NCI-H2029 (cell line): ENCODE data around the gene PRELID1.

ENCODE experiments used
- DNase-seq: peaks from one replicate; lab custom pipeline; 2025; lab: John Stamatoyannopoulos, UW

PRELID1 gene

GRCh38 chr5:177313561-177314259, 10.1 kb downstream of the PRELID1 start:
- no peak for DNase-seq

- DNase-seq, result no peak
These were observed 11.1 kb downstream of the PRELID1 start for GRCh38 chr5:177314376-177315342.

DNA sequence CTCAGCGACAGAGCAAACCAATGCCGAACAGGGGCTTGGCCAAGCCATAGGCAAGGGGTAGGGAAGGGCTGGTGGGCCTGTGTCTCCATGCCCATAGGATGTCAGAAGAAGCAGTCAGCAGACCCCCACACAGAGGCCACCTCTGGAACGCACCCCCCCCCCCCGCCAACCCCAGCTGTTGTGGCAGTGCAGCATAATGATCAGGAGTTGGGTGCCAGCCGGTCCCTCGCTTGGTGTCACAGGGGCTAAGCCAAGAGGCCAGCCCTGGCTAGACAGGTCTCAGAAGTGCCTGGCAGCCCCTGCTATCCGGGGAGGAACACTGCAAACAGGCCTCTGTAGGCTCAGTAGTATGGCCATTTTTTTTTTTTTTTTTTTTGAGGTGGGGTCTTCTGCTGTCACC, 11.8 kb downstream of the PRELID1 start:
- DNase-seq, result no peak

GRCh38 chr5:177316005-177316404, 12.4 kb downstream of the PRELID1 start:
- DNase-seq, result no peak

DNA sequence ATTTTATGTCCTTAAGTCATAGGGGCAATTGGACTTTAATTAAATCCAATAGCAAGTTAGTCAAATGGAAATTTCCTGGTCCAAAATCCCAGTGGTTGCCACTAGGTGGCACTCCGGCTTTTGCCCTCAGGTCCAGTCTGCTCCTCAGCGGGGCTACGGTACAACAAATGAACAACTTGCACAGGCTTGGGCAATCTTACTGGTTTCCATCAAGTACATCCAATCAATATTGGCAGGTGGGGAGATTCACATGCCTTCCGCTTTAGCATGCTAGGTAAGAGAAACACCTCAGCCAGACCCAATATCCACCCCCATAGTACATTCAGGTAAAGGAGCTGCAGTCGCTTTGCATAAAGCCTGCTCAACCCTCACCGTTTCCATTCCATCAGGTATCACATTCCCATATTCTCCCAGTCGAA, 14.4 kb downstream of the PRELID1 start:
- peak; percentile 60 for DNase-seq

- DNase-seq, result no peak
These were observed 16.5 kb downstream of the PRELID1 start for GRCh38 chr5:177319913-177320588.

- DNase-seq, result no peak
These were observed 17.3 kb downstream of the PRELID1 start for GRCh38 chr5:177320879-177321278.

DNA sequence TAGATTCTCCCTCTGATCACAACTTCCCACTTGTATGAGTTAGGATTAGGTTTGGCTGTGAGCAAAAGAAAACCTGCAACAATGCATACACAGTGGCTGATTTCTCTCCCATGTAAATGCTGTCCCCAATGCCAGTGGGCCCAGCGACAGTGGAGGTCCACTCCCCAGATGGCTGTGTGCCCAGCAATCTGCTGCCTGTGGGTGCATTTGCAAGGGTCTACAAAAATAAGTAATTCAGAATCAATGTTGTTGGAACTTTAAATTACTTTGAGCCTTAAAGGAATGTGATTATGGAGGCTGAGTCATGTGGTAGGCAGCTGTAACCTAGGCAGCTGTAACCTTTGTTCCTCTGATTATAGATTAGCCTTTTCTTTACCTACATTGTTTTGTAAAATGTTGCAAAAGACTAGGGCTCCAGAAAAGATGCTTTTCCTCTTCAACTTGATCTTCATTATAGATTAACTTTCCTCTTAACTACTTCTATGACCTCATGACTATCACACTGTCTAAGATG, 22.3 kb downstream of the PRELID1 start:
- DNase-seq, result no peak

DNA sequence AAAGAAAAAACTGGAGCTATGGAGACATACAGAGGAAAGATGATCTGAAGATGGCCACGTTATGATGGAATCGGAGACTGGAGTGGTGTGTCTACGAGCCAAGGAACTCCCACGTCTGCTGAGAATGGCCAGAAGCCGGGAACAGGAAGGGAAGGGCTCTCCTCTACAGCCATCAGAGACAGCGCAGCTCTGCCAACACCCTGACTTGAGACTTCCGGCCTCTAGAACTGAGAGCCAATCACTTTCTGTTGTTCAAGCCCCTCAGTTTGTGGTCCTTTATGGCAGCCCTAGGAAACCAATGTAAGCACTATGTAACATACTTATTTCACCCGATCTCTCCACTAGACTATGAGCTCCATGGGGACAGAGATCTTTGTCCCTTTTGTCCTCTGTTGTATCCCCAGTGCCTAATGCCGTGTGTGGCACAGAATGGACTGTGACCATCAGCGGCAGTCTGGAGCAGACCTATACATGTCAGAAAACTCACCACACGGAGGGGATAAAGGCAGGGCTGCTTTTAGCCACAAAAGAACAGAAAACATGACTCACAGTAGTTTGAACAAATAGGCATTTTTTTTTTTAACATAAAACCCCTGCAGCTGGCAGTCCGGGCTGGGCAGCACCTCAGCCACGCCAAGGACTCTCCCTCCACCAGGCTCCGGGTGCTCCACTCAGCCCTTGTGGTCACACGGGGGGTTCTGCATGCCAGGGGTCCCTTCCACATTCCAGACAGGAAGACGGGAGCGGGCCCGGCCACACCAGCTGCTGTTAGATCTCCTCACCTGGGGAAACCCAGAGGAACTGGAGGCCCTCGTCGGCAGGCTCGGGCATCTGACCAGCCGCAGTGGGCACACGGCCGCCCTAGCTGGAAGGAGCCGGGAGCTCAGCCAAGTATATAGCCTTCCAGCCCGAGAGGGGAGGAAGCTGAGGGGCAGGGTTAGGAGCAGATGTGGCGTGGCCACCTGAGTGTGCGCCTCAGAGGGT, 24.2 kb downstream of the PRELID1 start:
- DNase-seq, result no peak

DNA sequence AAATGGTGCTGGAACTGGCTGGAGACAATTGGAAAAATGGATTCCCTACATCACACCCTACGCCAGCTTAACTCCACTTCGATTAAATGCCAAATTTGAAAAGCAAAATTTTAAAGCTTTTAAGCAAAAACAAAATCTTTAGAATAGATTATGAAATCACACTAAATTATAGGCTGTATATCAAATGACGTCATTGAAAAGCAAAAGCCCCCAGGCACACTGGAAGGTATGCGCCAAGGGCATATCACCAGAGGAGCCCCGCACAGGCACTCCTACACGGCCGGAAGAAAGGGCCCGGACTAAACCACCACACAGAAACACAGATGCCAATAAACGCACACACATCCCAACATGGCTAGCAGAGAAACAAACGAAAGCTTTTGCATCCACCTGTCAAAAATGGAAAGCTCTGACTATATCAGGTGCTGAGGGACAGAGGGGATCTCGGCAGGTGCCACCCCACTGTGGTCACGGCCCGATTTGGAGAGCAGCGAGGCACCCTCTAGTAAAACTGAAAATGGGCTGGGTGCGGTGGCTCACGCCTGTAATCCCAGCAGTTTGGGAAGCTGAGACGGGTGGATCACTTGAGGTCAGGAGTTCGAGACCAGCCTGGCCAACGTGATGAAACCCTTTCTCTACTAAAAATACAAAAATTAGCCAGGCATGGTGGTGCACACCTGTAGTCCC, 25.1 kb downstream of the PRELID1 start:
- no peak for DNase-seq

GRCh38 chr5:177329883-177330282, 26.3 kb downstream of the PRELID1 start:
- DNase-seq, result no peak

- DNase-seq, result no peak
These were observed 27.6 kb downstream of the PRELID1 start for GRCh38 chr5:177330991-177331842.

DNA sequence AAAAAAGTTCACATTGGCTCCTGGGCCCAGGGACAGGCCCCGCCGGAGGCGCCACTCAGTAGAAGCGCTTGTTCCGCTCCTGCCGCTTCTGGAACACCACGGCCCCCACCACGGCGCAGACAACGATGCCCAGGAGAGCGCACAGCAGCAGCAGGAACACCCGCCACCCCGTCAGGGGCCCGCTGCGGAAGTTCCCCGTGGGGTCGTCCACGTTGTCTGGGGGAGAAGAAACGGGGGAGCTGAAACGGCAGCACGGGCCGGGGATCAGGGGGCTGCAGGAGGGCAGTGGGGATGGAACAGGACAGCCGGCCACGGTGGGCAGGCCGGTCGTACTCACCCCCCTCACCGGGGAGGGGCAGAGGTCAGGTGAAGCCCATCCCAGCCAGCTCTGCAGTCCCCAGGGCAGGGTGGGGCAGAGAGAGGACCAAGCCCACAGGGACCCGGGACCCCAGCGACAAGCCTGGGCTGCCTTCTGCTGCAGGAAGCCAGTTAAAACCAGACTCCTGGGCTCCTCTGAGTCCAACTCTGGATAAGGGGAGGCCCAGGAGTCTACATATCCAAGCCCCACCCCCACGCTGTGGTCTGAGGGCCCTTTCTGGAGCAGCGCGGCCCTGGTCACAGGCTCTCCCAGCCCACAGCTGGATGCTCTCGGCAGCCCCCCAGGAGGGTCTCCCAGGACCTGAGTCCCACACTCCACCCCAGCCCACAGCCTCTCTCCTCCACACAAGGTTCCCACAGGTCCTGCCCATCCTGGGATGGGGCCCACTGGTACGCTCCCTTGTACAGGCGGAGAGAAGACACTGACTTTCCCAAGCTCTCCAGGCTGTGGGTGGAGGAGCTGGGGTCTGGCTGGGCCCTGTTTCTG, 28.7 kb downstream of the PRELID1 start:
- no peak for DNase-seq

DNA sequence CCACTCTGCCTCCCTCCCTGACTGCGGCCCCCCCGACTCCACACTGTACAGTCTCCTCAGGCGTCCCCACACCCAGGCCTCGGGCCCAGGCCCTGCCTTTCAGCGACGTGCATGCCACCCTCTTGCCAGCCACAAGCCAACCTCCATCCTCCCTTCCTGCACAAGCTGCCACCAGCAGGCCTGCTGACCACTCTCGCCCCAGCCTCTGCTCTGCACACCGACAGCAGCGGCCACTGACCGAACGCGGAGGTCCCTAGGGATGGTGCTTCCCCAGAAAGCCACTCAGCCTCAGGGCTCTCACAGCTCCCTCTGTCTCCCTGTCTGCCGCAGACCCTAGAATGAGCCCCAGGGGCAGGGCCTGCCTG, 29.3 kb downstream of the PRELID1 start:
- no peak for DNase-seq

- no peak for DNase-seq
These were observed 30.0 kb downstream of the PRELID1 start for GRCh38 chr5:177333420-177334154.

GRCh38 chr5:177334155-177334551, 30.6 kb downstream of the PRELID1 start:
- DNase-seq, result no peak

- no peak for DNase-seq
These were observed 31.4 kb downstream of the PRELID1 start for GRCh38 chr5:177334781-177335700.
